Measurements from ENCODE around the gene HOXB7.

Gene HOXB7

DNA sequence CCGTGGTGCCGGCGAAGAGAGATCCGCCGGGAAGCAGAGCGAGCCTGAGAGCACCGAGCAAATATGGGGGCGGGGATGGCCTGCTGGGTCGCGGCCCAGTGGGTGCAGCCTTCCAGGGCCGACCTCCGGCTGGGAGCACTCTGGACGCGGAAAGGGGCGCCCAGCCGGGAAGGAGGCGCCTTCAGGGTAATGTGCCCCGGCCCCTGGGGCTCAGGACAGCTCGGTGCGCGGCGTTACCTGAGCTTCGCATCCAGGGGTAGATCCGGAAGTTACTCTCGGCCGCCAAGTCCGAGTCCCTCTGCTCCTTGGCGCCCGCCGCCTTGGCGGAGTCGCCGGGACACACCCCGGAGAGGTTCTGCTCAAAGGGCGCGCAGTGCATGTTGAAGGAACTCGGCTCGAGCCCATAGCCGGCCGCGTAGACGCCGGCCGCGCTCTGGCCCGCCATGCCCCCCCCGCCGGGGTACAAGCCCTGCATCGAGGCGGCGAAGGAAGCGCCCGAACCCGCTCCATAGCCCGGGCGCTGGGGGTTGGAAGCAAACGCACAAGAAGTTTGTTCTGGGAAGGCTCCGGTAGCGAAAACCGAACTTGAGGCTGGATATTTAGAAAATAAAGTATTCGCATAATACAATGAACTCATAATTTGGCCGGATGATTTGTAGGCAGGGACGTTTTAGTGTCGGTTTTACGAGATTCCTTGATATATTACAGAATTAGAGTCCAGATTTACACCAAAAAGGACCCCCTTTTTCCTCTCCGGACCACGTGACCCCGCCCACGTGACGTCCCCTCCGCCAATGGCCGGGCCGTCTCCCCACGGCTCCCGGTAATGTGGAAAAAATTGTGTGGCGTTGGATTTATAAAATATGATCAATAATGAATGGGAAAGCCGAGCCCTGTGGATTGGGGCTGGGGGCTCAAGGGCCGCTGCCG is at the start of gene HOXB7:
TSS of gene HOXB7 (minus strand) at position 736 of the 930 bp plus-strand sequence. CDS start at position 637, 99 bp downstream.
- H3K4me1 Mint-ChIP-seq, result peaks cover 52% of the 10 kb centered on the region
- peak within 1 kb of the TSS; percentile 94 to 98 (median 94) for H3K4me3 Mint-ChIP-seq
- peaks cover 75% of the 10 kb centered on the region for H3K27me3 Mint-ChIP-seq (ENCODE audit: low read depth)

GRCh38 chr17:48655913-48656312 is 45.1 kb upstream of the HOXB7 start:
- H3K4me3 Mint-ChIP-seq, result no peak overlapping the region
- peaks cover 6% of the 10 kb centered on the region for H3K9me3 Mint-ChIP-seq
- peaks cover 3% of the 10 kb centered on the region for H3K27me3 Mint-ChIP-seq (ENCODE audit: low read depth)
- peaks cover 8% of the 10 kb centered on the region for H3K36me3 Mint-ChIP-seq (ENCODE audit: low read depth)
- no peaks in the 10 kb centered on the region for H3K4me1 Mint-ChIP-seq
- H3K27ac Mint-ChIP-seq, result no peak overlapping the region
- TF ChIP-seq CTCF (IDR thresholded peaks at IDR 0.05; ENCODE audit: unreplicated experiment in 3 of 3), result no peak

More for the DNA sequence above, at the start of gene HOXB7:
- peak within 1 kb of the TSS in 2 of 3 experiments; percentile 98 to 99 for H3K27ac Mint-ChIP-seq
- TF ChIP-seq CTCF (IDR thresholded peaks at IDR 0.05; ENCODE audit: unreplicated experiment in 3 of 3), result no peak
- peaks cover 12% of the 10 kb centered on the region for H3K36me3 Mint-ChIP-seq (ENCODE audit: low read depth)
- H3K9me3 Mint-ChIP-seq, result no peaks in the 10 kb centered on the region

DNA sequence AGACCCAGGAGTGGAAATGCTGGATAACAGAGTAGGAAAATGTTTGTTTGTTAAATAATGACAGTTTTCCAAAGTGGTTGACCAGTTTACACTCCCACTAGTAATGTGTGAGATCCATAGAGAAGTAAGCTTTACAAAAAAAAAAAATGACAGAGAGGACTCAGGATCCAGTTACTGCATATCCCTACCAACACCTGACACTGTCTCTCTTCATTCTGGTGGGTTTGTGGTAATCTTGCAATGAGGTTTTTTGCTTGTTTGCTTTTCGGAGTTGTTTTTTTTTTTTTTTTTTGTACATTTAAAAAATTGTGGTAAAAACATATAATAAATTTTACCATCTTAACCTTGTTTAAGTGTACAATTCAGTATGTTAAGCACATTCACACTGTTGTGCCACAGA is 38.9 kb upstream of the HOXB7 start:
- Mint-ChIP-seq H3K9me3 (no peaks in the 10 kb centered on the region), H3K4me3 (no peak overlapping the region), H3K4me1 (peaks cover 10% of the 10 kb centered on the region), H3K36me3 (ENCODE audit: low read depth) (no peaks in the 10 kb centered on the region), H3K27me3 (ENCODE audit: low read depth) (peaks cover 50% of the 10 kb centered on the region), H3K27ac (no peak overlapping the region)
- no peak for TF ChIP-seq CTCF (IDR thresholded peaks at IDR 0.05; ENCODE audit: unreplicated experiment in 3 of 3)

DNA sequence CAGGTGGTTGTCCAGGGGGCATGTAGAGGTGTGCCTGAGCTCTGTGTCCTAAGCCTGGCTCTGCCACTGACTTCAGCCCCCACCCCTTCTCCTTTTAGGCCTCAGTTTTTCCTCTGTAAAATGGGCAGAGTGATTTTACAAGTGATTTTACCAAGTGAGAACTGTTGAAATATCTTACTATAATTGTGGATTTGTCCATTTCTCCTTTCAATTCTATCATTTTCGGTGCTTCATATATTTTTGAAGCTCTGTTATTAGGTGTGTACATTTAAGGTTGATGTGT is 37.1 kb upstream of the HOXB7 start:
- H3K9me3 Mint-ChIP-seq, result no peaks in the 10 kb centered on the region
- H3K36me3 Mint-ChIP-seq (ENCODE audit: low read depth), result no peaks in the 10 kb centered on the region
- peaks cover 22% of the 10 kb centered on the region for H3K4me1 Mint-ChIP-seq
- TF ChIP-seq CTCF (IDR thresholded peaks at IDR 0.05; ENCODE audit: unreplicated experiment in 3 of 3), result no peak
- peak overlapping the region in 1 of 3 experiments; percentile 78 for H3K27ac Mint-ChIP-seq
- H3K27me3 Mint-ChIP-seq (ENCODE audit: low read depth), result peaks cover 68% of the 10 kb centered on the region
- peak overlapping the region; percentile 75 to 84 (median 82) for H3K4me3 Mint-ChIP-seq

GRCh38 chr17:48647103-48647962 is 36.5 kb upstream of the HOXB7 start:
- TF ChIP-seq CTCF (IDR thresholded peaks at IDR 0.05; ENCODE audit: unreplicated experiment in 3 of 3), result no peak
- H3K27me3 Mint-ChIP-seq (ENCODE audit: low read depth), result peaks cover 74% of the 10 kb centered on the region
- peak overlapping the region in 2 of 3 experiments; percentile 45 to 78 for H3K27ac Mint-ChIP-seq
- peaks cover 22% of the 10 kb centered on the region for H3K4me1 Mint-ChIP-seq
- H3K36me3 Mint-ChIP-seq (ENCODE audit: low read depth), result no peaks in the 10 kb centered on the region
- peak overlapping the region; percentile 75 to 88 (median 84) for H3K4me3 Mint-ChIP-seq
- H3K9me3 Mint-ChIP-seq, result no peaks in the 10 kb centered on the region
